Brain microvascular endothelial cell (primary cell): ENCODE results near the gene IL1RL2.

ENCODE experiments used
- DNase-seq: peaks from one replicate; pipeline ENCODE4 v3.0.0-alpha.2; 2020
- H3K27ac ChIP-seq: fragments of 250-450 bp; sonication (Bioruptor Pico); 2 replicates; pipeline ENCODE4 v1.5.1; 2020; ENCODE audit warnings: mild to moderate bottlenecking, moderate library complexity
- H3K27me3 ChIP-seq: fragments of 250-450 bp; sonication (Bioruptor Pico); replicated peaks from 2 replicates; pipeline ENCODE4 v1.5.1; 2020; ENCODE audit warnings: mild to moderate bottlenecking
- H3K36me3 ChIP-seq: fragments of 250-450 bp; sonication (Bioruptor Pico); replicated peaks from 2 replicates; pipeline ENCODE4 v1.5.1; 2020; ENCODE audit warnings: mild to moderate bottlenecking
- H3K4me3 ChIP-seq: 2 replicates; pipeline ENCODE4 v1.5.1; 2011; ENCODE audit warnings: low read depth, mild to moderate bottlenecking, control low read depth, low read length, moderate library complexity
- CTCF ChIP-seq: IDR thresholded peaks from 2 replicates; pipeline ENCODE4 v1.5.1; 2011; ENCODE audit warnings: low read depth, mild to moderate bottlenecking, moderate library complexity, low read length, control low read depth, inconsistent platforms; ENCODE audit errors: missing control alignments
- in situ Hi-C: cut with HindIII; loops from 2 replicates; pipeline ENCODE4 v1.10.0; 2017; ENCODE audit warnings: low sequenced_read_pairs, low pct_ligation_motif_present

The IL1RL2 gene

DNA sequence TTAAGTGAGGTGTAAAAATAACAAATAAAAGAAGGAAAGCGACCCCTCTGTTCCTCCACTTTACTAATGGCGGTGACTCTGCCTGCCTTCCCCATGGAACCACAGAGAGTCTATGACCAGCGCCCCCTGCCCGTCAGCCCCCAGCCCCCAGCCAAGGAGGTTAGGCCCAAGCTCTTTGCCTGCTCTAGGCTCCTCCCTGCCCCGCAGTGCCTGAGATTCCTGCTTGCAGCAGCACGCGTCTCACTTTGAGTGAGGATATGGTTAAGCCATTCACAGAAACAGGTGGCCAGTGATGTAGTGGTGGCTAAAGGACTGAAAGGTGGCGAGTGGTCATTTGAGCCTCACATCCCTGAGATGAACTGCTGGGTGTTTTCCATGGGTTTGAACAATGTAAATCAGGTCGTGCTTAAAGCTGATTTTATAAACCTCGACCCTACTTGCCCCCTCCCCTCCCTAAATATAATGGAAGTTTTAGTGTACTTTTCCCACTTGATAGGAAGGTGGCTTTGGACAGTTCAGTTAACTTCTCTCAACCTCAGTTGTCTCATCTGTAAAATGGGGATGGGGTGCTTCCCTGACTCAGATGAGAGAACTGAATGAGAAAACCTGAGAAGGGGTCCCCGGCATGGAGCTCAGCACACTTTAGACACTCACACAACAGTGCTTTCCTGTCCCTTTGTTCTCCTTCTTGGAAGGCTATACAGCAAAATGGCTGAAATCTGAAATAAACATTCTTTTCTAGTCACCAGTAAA is 46.5 kb downstream of the IL1RL2 start:
- no peak overlapping the region for H3K27ac ChIP-seq
- H3K36me3 ChIP-seq = no peaks in the 10 kb centered on the region
- DNase-seq = no peak
- TF ChIP-seq CTCF = no peak
- no peak overlapping the region for H3K4me3 ChIP-seq
- in situ Hi-C loops = no loop called here
- H3K27me3 ChIP-seq = no peaks in the 10 kb centered on the region

DNA sequence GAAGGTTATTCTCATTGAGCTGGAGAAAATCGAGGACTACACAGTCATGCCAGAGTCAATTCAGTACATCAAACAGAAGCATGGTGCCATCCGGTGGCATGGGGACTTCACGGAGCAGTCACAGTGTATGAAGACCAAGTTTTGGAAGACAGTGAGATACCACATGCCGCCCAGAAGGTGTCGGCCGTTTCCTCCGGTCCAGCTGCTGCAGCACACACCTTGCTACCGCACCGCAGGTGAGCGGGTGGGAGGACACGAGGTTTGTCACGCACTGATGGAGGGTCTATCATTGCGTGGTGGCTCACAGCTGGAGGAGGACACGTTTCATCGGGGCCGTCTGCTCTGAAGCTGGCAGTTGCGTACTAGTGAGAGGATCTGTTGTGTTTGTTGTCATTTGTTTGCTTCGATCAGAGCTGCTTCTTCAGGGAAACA is 48.2 kb downstream of the IL1RL2 start:
- Histone ChIP-seq H3K27me3 (no peaks in the 10 kb centered on the region), H3K4me3 (no peak overlapping the region), H3K27ac (no peak overlapping the region), H3K36me3 (no peaks in the 10 kb centered on the region)
- in situ Hi-C loops = no loop called here
- TF ChIP-seq CTCF = peak; percentile 4
- DNase-seq = no peak

DNA sequence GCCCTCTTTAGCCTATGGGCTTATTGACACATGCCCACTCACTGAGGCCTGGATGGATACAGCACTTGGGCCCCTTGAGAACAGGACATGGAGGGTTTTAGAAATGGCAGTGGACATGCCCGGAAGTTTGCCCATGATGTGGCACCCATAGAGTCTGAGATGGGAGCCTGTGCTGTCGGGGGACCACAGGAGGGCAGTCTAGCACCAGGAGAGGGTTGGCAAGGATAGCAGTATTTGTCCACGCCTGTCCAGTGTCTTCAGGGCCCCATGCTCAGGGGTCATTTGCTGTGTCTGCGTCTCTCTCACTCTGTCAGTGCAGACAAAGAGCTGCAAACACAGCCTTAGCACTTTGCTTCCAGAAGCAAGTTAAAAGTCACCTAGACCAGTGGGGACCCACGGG is 48.7 kb downstream of the IL1RL2 start:
- H3K27ac ChIP-seq = no peak overlapping the region
- no peaks in the 10 kb centered on the region for H3K27me3 ChIP-seq
- no peaks in the 10 kb centered on the region for H3K36me3 ChIP-seq
- TF ChIP-seq CTCF = peak; percentile 69
- in situ Hi-C loops = no loop called here
- DNase-seq = no peak
- no peak overlapping the region for H3K4me3 ChIP-seq

DNA sequence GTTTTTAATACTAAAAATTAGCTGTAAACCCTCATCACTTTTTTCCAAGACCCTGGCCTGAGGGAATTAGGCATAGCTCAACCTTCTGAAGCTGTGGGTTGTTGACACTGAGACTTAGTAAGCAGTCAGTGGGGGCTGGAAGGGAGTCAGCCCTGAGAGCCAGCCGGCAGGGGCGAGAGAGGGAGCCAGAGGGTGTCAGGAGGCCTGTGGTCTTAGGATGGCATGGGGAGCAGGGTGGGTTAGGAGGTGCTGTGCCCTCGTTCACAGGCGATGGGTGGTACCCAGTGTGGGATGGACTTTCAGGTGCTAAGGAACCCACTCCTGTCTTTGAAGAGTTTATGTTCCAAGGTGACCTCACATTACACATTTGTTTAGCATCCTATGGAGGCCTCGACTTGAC is 49.3 kb downstream of the IL1RL2 start:
- in situ Hi-C loops = no loop called here
- no peak overlapping the region for H3K27ac ChIP-seq
- no peaks in the 10 kb centered on the region for H3K36me3 ChIP-seq
- no peaks in the 10 kb centered on the region for H3K27me3 ChIP-seq
- DNase-seq = no peak
- H3K4me3 ChIP-seq = no peak overlapping the region
- no peak for TF ChIP-seq CTCF

- Histone ChIP-seq H3K4me3 (no peak overlapping the region), H3K36me3 (no peaks in the 10 kb centered on the region), H3K27me3 (no peaks in the 10 kb centered on the region), H3K27ac (no peak overlapping the region)
- DNase-seq = no peak
- TF ChIP-seq CTCF = no peak
- in situ Hi-C loops = no loop called here
These were observed 50.4 kb downstream of the IL1RL2 start for GRCh38 chr2:102237176-102237575.
